K562 (cell line): ENCODE data around the gene TAL1. TPM values are rescaled to one million over a fixed set of nuclear protein-coding genes. Genes with fewer than 3 reads are reported as not detected.

Source experiments
- ADNP ChIP-seq: fragments of 200-800 bp; sonication (Bioruptor generic); IDR thresholded peaks from 2 replicates; pipeline ENCODE4 v1.6.1; 2016; ENCODE audit warnings: missing genetic modification characterization, missing compliant biosample characterization
- CBFA2T3 ChIP-seq: fragments of 450-650 bp; IDR thresholded peaks from 2 replicates; pipeline ENCODE4 v1.6.1; 2017
- ELF4 ChIP-seq: fragments of 450-650 bp; formaldehyde crosslinking; IDR thresholded peaks from 2 replicates; pipeline ENCODE4 v1.4.0; 2022; ENCODE audit warnings: missing genetic modification characterization
- FOSL1 ChIP-seq: fragments of 200-800 bp; sonication (Bioruptor generic); conservative IDR thresholded peaks from 2 replicates; pipeline ENCODE4 v1.6.1; 2016; ENCODE audit warnings: missing genetic modification characterization, missing compliant biosample characterization
- GABPB1 ChIP-seq: sonication (generic); formaldehyde crosslinking; IDR thresholded peaks from 2 replicates; pipeline ENCODE4 v1.8.0; 2022; ENCODE audit warnings: mild to moderate bottlenecking, missing genetic modification reagents
- L3MBTL2 ChIP-seq: fragments of 450-650 bp; IDR thresholded peaks from 2 replicates; pipeline ENCODE4 v1.6.1; 2016; ENCODE audit warnings: mild to moderate bottlenecking, moderate library complexity
- MTA3 ChIP-seq: fragments of 450-650 bp; formaldehyde crosslinking; IDR thresholded peaks from 2 replicates; pipeline ENCODE4 v1.6.1; 2017; ENCODE audit warnings: mild to moderate bottlenecking, borderline replicate concordance
- NFXL1 ChIP-seq: fragments of 450-650 bp; formaldehyde crosslinking; IDR thresholded peaks from 2 replicates; pipeline ENCODE4 v1.4.0; 2021; ENCODE audit warnings: mild to moderate bottlenecking
- NFYB ChIP-seq: IDR thresholded peaks from 2 replicates; pipeline ENCODE4 v1.6.1; 2011; ENCODE audit warnings: mild to moderate bottlenecking, moderate library complexity; ENCODE audit not compliant: insufficient read length; ENCODE audit errors: extremely low read depth
- PTBP1 ChIP-seq: fragments of 200-400 bp; formaldehyde crosslinking; IDR thresholded peaks from 2 replicates; pipeline ENCODE4 v1.6.1; 2017; ENCODE audit warnings: low read depth, low read length
- RBFOX2 ChIP-seq: fragments of 200-400 bp; formaldehyde crosslinking; IDR thresholded peaks from 2 replicates; pipeline ENCODE4 v1.6.1; 2017; ENCODE audit warnings: low read depth, mild to moderate bottlenecking, low read length, moderate library complexity
- ZNF324 ChIP-seq: fragments of 250-450 bp; sonication (Bioruptor Pico); IDR thresholded peaks from 2 replicates; pipeline ENCODE4 v1.4.0; 2020; ENCODE audit warnings: mild to moderate bottlenecking
- ZNF41 ChIP-seq: fragments of 250-450 bp; sonication (Bioruptor Pico); conservative IDR thresholded peaks from 2 replicates; pipeline ENCODE4 v1.4.0; 2020; ENCODE audit warnings: mild to moderate bottlenecking
- ZNF764 ChIP-seq: fragments of 250-450 bp; sonication (Bioruptor Pico); IDR thresholded peaks from 2 replicates; pipeline ENCODE4 v1.4.0; 2020; ENCODE audit warnings: low read depth, mild to moderate bottlenecking, moderate library complexity
- ZNF77 ChIP-seq: fragments of 250-450 bp; sonication (Bioruptor Pico); IDR thresholded peaks from 2 replicates; pipeline ENCODE4 v1.5.0; 2020
- polyA plus RNA-seq, 8 experiments: library from polyadenylated mRNA; depleted of rRNA in 4 of 8; stranded (reverse) in 5 of 8; unstranded in 3 of 8; fragments of >200 nt; fragmentation: Nextera tagmentation in 2 of 8; fragmentation: Illumina TruSeq in 1 of 8; extraction: Ambion mirVana in 2 of 8; extraction: Trizol in 1 of 8; gene quantifications; 2 replicates each; pipeline versions ENCODE4 v1.2.1 to v1.2.3, GENCODE V29; 2011 to 2014; ENCODE audit warnings: inconsistent platforms in 1 of 8, missing spikeins in 1 of 8
- total RNA-seq, 7 experiments: library from RNA; depleted of rRNA in 6 of 7; stranded (reverse); fragments of >200 nt in 6 of 7; fragmentation: Illumina TruSeq in 2 of 7; extraction: Trizol in 2 of 7; gene quantifications; 2 replicates each; pipeline versions ENCODE4 v1.2.1 to v1.2.3, GENCODE V29; 2011 to 2021; ENCODE audit warnings: low replicate concordance in 1 of 7
- TF ChIP-seq, protein P1 (sequence below): sonication (generic); formaldehyde crosslinking; IDR thresholded peaks from 2 replicates; pipeline ENCODE4 v1.8.1; 2023; ENCODE audit warnings: mild to moderate bottlenecking, missing genetic modification reagents
- TF ChIP-seq, protein P2 (sequence below): fragments of 200-800 bp; sonication (Bioruptor generic); IDR thresholded peaks from 2 replicates; pipeline ENCODE4 v1.6.1; 2017; ENCODE audit warnings: missing genetic modification characterization, missing compliant biosample characterization
- TF ChIP-seq, protein P3 (sequence below): fragments of 450-650 bp; IDR thresholded peaks from 2 replicates; pipeline ENCODE4 v1.6.1; 2017; ENCODE audit warnings: mild to moderate bottlenecking, moderate library complexity
- TF ChIP-seq, protein P4 (sequence below): fragments of 450-650 bp; formaldehyde crosslinking; IDR thresholded peaks from 2 replicates; pipeline ENCODE4 v1.4.0; 2020; ENCODE audit warnings: mild to moderate bottlenecking, moderate library complexity
- TF ChIP-seq, protein P5 (sequence below), 2 experiments: fragments of 450-650 bp; IDR thresholded peaks; 2 replicates each; pipeline ENCODE4 v1.6.1; 2016

TAL1 gene
- total and polyA plus RNA-seq, 9 of the 15 experiments (the other 6 are each of a cell fraction or from before 2014, with no cell fraction given), result 18.5 to 106 (median 59.7) TPM

DNA sequence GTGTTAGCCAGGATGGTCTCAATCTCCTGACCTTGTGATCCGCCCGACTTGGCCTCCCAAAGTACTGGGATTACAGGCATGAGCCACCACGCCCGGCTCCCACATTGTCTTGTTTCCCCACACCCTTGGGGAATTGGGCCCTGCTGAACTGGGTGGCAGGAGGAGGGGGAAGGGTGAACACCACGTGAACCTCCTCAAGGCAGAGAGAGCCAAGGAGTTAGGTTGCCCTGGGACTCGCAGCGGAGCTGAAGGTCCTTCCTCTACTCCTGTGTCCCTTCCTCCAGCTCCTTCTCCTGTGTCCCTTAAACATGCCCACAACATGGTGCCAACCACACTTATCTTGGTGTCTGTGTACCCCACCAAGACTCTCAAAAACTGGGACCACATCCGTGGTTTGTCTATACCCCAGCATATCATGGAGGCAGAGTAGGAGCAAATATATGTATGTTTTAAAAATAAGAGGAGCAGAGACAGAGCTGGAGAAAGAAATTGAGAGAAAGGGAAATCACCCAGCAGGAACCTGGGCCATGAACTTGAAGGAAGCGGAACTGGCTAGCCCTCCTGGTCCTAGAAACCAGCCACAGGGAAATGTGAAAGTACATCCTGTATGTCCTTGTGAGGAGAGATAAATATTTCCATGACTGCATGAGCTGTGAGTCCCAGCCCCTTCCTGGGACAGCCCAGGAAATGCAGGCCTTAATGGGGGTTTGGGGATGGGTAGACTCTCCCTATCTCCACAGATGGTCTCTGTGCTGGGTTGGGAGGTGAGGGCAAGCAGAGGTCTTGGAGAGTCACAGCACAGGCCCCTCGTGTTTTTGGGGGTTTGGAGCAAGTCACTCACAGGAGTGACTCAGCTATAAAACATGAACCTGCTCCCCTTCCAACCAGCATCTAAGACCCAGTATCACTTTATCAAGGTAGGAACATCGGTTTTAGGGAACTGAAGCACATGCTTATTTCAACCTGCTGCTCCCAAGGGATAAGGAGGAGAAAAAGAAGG lies 9.4 kb upstream of the TAL1 start (continued):
- TF ChIP-seq, protein P1, sequence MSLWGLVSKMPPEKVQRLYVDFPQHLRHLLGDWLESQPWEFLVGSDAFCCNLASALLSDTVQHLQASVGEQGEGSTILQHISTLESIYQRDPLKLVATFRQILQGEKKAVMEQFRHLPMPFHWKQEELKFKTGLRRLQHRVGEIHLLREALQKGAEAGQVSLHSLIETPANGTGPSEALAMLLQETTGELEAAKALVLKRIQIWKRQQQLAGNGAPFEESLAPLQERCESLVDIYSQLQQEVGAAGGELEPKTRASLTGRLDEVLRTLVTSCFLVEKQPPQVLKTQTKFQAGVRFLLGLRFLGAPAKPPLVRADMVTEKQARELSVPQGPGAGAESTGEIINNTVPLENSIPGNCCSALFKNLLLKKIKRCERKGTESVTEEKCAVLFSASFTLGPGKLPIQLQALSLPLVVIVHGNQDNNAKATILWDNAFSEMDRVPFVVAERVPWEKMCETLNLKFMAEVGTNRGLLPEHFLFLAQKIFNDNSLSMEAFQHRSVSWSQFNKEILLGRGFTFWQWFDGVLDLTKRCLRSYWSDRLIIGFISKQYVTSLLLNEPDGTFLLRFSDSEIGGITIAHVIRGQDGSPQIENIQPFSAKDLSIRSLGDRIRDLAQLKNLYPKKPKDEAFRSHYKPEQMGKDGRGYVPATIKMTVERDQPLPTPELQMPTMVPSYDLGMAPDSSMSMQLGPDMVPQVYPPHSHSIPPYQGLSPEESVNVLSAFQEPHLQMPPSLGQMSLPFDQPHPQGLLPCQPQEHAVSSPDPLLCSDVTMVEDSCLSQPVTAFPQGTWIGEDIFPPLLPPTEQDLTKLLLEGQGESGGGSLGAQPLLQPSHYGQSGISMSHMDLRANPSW (CRISPR knock-in tag), result no peak
- TF ChIP-seq, protein P2, sequence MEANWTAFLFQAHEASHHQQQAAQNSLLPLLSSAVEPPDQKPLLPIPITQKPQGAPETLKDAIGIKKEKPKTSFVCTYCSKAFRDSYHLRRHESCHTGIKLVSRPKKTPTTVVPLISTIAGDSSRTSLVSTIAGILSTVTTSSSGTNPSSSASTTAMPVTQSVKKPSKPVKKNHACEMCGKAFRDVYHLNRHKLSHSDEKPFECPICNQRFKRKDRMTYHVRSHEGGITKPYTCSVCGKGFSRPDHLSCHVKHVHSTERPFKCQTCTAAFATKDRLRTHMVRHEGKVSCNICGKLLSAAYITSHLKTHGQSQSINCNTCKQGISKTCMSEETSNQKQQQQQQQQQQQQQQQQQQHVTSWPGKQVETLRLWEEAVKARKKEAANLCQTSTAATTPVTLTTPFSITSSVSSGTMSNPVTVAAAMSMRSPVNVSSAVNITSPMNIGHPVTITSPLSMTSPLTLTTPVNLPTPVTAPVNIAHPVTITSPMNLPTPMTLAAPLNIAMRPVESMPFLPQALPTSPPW, result peak; percentile 55
- TF ChIP-seq ELF4 (CRISPR knock-in tag) (no peak), NFXL1 (CRISPR knock-in tag) (no peak), ZNF77 (no peak), NFYB (no peak), MTA3 (0 out of 2 replicates have a peak, but pooled peaks have one; percentile 25), ZNF764 (CRISPR knock-in tag) (no peak), GABPB1 (CRISPR knock-in tag) (peak; percentile 66), RBFOX2 (no peak), FOSL1 (tag) (peak; percentile 67), ADNP (tag) (no peak), ZNF324 (CRISPR knock-in tag) (no peak), ZNF41 (CRISPR knock-in tag) (no peak), PTBP1 (no peak), CBFA2T3 (peak; percentile 82), L3MBTL2 (peak; percentile 78)
- TF ChIP-seq, protein P3, sequence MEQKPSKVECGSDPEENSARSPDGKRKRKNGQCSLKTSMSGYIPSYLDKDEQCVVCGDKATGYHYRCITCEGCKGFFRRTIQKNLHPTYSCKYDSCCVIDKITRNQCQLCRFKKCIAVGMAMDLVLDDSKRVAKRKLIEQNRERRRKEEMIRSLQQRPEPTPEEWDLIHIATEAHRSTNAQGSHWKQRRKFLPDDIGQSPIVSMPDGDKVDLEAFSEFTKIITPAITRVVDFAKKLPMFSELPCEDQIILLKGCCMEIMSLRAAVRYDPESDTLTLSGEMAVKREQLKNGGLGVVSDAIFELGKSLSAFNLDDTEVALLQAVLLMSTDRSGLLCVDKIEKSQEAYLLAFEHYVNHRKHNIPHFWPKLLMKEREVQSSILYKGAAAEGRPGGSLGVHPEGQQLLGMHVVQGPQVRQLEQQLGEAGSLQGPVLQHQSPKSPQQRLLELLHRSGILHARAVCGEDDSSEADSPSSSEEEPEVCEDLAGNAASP, result no peak
- TF ChIP-seq, protein P4, sequence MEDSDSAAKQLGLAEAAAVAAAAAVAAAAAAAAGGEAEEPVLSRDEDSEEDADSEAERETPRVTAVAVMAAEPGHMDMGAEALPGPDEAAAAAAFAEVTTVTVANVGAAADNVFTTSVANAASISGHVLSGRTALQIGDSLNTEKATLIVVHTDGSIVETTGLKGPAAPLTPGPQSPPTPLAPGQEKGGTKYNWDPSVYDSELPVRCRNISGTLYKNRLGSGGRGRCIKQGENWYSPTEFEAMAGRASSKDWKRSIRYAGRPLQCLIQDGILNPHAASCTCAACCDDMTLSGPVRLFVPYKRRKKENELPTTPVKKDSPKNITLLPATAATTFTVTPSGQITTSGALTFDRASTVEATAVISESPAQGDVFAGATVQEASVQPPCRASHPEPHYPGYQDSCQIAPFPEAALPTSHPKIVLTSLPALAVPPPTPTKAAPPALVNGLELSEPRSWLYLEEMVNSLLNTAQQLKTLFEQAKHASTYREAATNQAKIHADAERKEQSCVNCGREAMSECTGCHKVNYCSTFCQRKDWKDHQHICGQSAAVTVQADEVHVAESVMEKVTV (CRISPR knock-in tag), result no peak
- TF ChIP-seq, protein P5, sequence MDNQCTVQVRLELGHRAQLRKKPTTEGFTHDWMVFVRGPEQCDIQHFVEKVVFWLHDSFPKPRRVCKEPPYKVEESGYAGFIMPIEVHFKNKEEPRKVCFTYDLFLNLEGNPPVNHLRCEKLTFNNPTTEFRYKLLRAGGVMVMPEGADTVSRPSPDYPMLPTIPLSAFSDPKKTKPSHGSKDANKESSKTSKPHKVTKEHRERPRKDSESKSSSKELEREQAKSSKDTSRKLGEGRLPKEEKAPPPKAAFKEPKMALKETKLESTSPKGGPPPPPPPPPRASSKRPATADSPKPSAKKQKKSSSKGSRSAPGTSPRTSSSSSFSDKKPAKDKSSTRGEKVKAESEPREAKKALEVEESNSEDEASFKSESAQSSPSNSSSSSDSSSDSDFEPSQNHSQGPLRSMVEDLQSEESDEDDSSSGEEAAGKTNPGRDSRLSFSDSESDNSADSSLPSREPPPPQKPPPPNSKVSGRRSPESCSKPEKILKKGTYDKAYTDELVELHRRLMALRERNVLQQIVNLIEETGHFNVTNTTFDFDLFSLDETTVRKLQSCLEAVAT (IDR thresholded peaks at IDR 0.05), result no peak
